CD14-positive monocyte (primary cell): ENCODE results near the gene ZC3H4. TPM values are rescaled to one million over a fixed set of nuclear protein-coding genes. Genes with fewer than 3 reads are reported as not detected.

Experiments used
- DNase-seq, 3 donors: peaks; one replicate each; pipeline ENCODE4 v3.0.0-alpha.2; 2011 to 2022
- H2AFZ ChIP-seq: 2 replicates; pipeline ENCODE4 v1.6.0; 2012; ENCODE audit warnings: mild to moderate bottlenecking, low read depth, low read length, inconsistent platforms; ENCODE audit not compliant: insufficient read depth, poor library complexity, severe bottlenecking
- H3K27ac ChIP-seq, 2 donors: 1 replicate in 1 of 2; 2 replicates in 1 of 2; pipeline ENCODE4 v1.5.1; 2012 to 2013; ENCODE audit warnings: low read length in 2 of 2, control low read depth in 1 of 2, inconsistent platforms in 1 of 2, low read depth in 1 of 2, mild to moderate bottlenecking in 1 of 2
- H3K27me3 ChIP-seq, 2 donors: one replicate each; pipeline versions ENCODE4 v1.6.0 to v1.6.1; 2011 to 2013; ENCODE audit warnings: low read length in 2 of 2; ENCODE audit not compliant: control insufficient read depth in 2 of 2, insufficient read depth in 2 of 2
- H3K36me3 ChIP-seq, 2 donors: replicated peaks in 1 of 2; 1 replicate in 1 of 2; 2 replicates in 1 of 2; pipeline versions ENCODE4 v1.5.1 to v1.6.1; 2012 to 2013; ENCODE audit warnings: low read length in 2 of 2, control low read depth in 1 of 2, inconsistent platforms in 1 of 2, mild to moderate bottlenecking in 1 of 2; ENCODE audit not compliant: insufficient read depth in 2 of 2, control insufficient read depth in 1 of 2
- H3K4me1 ChIP-seq, 2 donors: 1 replicate in 1 of 2; 2 replicates in 1 of 2; pipeline versions ENCODE4 v1.5.1 to v1.6.1; 2012 to 2013; ENCODE audit warnings: low read length in 2 of 2, control low read depth in 1 of 2, inconsistent platforms in 1 of 2, mild to moderate bottlenecking in 1 of 2, moderate library complexity in 1 of 2; ENCODE audit not compliant: insufficient read depth in 2 of 2, control insufficient read depth in 1 of 2
- H3K4me2 ChIP-seq: replicated peaks from 2 replicates; pipeline ENCODE3; 2012; ENCODE audit warnings: low read length, moderate library complexity, mild to moderate bottlenecking; ENCODE audit not compliant: poor library complexity, severe bottlenecking; ENCODE audit errors: extremely low read depth
- H3K4me3 ChIP-seq, 3 experiments: fragments of 200-600 bp in 1 of 3; sonication (generic) in 1 of 3; replicated peaks in 1 of 3; 1 replicate in 2 of 3; 2 replicates in 1 of 3; pipeline ENCODE4 v1.5.1; 2011 to 2013; ENCODE audit warnings: low read length in 3 of 3, mild to moderate bottlenecking in 3 of 3, control low read depth in 2 of 3, low read depth in 2 of 3, inconsistent platforms in 1 of 3, moderate library complexity in 1 of 3
- H3K79me2 ChIP-seq: 2 replicates; pipeline ENCODE4 v1.6.0; 2012; ENCODE audit warnings: mild to moderate bottlenecking, control low read depth, inconsistent platforms, low read length, moderate library complexity; ENCODE audit not compliant: insufficient read depth
- H3K9ac ChIP-seq: 2 replicates; pipeline ENCODE4 v1.6.0; 2017; ENCODE audit warnings: low read length, mild to moderate bottlenecking; ENCODE audit not compliant: insufficient read depth, poor library complexity, severe bottlenecking
- H3K9me3 ChIP-seq, 2 donors: replicated peaks in 1 of 2; 1 replicate in 1 of 2; 2 replicates in 1 of 2; pipeline versions ENCODE4 v1.5.1 to v1.6.1; 2012 to 2013; ENCODE audit warnings: low read length in 2 of 2, control low read depth in 1 of 2; ENCODE audit not compliant: control insufficient read depth in 1 of 2, insufficient read depth in 1 of 2
- H4K20me1 ChIP-seq: 2 replicates; pipeline ENCODE4 v1.6.0; 2012; ENCODE audit warnings: mild to moderate bottlenecking, low read length, control low read depth, moderate library complexity; ENCODE audit not compliant: insufficient read depth
- H3K27ac Mint-ChIP-seq, 7 donors: one replicate each; pipeline ENCODE4 v1.8.0; 2020; ENCODE audit warnings: mild to moderate bottlenecking in 7 of 7, mixed read lengths in 7 of 7, moderate library complexity in 6 of 7, inconsistent platforms in 2 of 7
- H3K27me3 Mint-ChIP-seq, 3 donors: one replicate each; pipeline ENCODE4 v1.8.0; 2021 to 2022; ENCODE audit warnings: low read depth in 3 of 3, mild to moderate bottlenecking in 3 of 3, mixed read lengths in 3 of 3, moderate library complexity in 3 of 3, inconsistent platforms in 1 of 3
- H3K36me3 Mint-ChIP-seq, 2 donors: one replicate each; pipeline ENCODE4 v1.8.0; 2020; ENCODE audit warnings: mixed read lengths in 2 of 2, inconsistent platforms in 1 of 2, mild to moderate bottlenecking in 1 of 2
- H3K4me1 Mint-ChIP-seq: one replicate; pipeline ENCODE4 v1.8.0; 2020; ENCODE audit warnings: mild to moderate bottlenecking, mixed read lengths
- H3K4me3 Mint-ChIP-seq, 2 donors: one replicate each; pipeline ENCODE4 v1.8.0; 2020; ENCODE audit warnings: mild to moderate bottlenecking in 2 of 2, mixed read lengths in 2 of 2, moderate library complexity in 1 of 2
- H3K9me3 Mint-ChIP-seq, 7 donors: one replicate each; pipeline ENCODE4 v1.8.0; 2020 to 2022; ENCODE audit warnings: mixed read lengths in 7 of 7, mild to moderate bottlenecking in 6 of 7, moderate library complexity in 6 of 7, inconsistent platforms in 2 of 7
- WGBS: methylation state at CpG from one replicate; pipeline ENCODE4 v1.1.5; 2013; ENCODE audit warnings: missing lambda C conversion rate; ENCODE audit not compliant: insufficient coverage; 5-methylcytosine and 5-hydroxymethylcytosine counted together
- intact Hi-C, 2 donors: fragments of 100-400 bp; cut with micrococcal nuclease; formaldehyde crosslinking; loops; one replicate each; pipeline versions ENCODE4 v1.15.0 to v1.15.1; 2023
- polyA plus RNA-seq, 3 donors: library from polyadenylated mRNA; depleted of rRNA in 1 of 3; unstranded in 2 of 3; stranded (reverse) in 1 of 3; fragments of 300-500 nt in 2 of 3; fragments of >200 nt in 1 of 3; fragmentation: Illumina TruSeq in 2 of 3; gene quantifications; 1 replicate in 2 of 3; 2 replicates in 1 of 3; pipeline ENCODE4 v1.2.3, GENCODE V29; 2012 to 2021
- TF ChIP-seq, protein P1 (sequence below): fragments of 200-600 bp; IDR thresholded peaks from one replicate; pipeline ENCODE4 v1.8.0; 2022; ENCODE audit warnings: antibody characterized with exemption, mild to moderate bottlenecking

Gene ZC3H4
- polyA plus RNA-seq, 3 donors, result 0.24 to 9.9 (median 0.60) TPM

DNA sequence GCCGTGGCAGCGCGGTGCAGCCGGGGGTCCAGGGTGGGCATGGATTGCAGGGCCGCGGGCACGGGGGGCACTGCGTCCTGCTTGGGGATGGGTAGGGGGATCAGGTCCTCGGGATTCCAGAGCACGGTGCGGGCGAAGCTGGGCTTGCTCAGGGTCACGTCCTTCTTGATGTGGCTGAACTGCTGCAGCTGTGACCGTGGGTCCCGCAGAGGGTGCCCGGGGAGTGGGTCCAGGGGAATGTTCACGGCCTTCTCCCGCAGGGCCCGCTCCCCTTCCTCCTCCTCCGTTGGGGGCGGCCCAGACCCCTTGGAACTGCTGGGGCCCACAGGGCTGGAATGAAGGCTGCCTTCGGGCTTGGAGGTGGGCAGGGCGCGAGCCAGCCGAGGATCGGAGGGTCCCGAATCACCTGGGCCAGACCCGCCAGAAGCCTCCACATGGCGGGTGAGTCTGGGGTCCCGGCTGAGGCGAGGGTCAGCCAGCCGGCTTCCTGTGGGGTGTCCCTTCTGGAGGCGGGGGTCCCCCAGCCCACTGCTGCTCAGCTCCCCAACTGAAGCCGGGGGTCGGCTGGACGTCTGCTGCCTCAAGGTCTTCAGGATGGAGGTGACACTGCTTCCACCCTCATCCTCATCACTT is 46.2 kb downstream of the ZC3H4 start:
- Histone ChIP-seq H4K20me1 (peaks cover 63% of the 10 kb centered on the region), H3K4me3 (no peak overlapping the region), H3K27ac (no peak overlapping the region), H2AFZ (no peak overlapping the region), H3K9me3 (no peaks in the 10 kb centered on the region), H3K36me3 (peaks cover 71 to 80% of the 10 kb centered on the region in 2 donors), H3K79me2 (peaks cover 5% of the 10 kb centered on the region), H3K4me1 (no peaks in the 10 kb centered on the region), H3K4me2 (no peak overlapping the region), H3K27me3 (no peaks in the 10 kb centered on the region), H3K9ac (no peak overlapping the region)
- Mint-ChIP-seq H3K4me3 (no peak overlapping the region), H3K4me1 (no peaks in the 10 kb centered on the region), H3K27ac (no peak overlapping the region), H3K9me3 (no peaks in the 10 kb centered on the region), H3K27me3 (peaks cover 0 to 2% (median 1%) of the 10 kb centered on the region in 3 donors), H3K36me3 (peaks cover 54 to 86% of the 10 kb centered on the region in 2 donors)
- intact Hi-C loops, result no loop called here
- TF ChIP-seq, protein P1, sequence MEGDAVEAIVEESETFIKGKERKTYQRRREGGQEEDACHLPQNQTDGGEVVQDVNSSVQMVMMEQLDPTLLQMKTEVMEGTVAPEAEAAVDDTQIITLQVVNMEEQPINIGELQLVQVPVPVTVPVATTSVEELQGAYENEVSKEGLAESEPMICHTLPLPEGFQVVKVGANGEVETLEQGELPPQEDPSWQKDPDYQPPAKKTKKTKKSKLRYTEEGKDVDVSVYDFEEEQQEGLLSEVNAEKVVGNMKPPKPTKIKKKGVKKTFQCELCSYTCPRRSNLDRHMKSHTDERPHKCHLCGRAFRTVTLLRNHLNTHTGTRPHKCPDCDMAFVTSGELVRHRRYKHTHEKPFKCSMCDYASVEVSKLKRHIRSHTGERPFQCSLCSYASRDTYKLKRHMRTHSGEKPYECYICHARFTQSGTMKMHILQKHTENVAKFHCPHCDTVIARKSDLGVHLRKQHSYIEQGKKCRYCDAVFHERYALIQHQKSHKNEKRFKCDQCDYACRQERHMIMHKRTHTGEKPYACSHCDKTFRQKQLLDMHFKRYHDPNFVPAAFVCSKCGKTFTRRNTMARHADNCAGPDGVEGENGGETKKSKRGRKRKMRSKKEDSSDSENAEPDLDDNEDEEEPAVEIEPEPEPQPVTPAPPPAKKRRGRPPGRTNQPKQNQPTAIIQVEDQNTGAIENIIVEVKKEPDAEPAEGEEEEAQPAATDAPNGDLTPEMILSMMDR, result no peak
- WGBS, result 97% methylated on average over 30 of the region's 36 CpGs
- no peak for DNase-seq

DNA sequence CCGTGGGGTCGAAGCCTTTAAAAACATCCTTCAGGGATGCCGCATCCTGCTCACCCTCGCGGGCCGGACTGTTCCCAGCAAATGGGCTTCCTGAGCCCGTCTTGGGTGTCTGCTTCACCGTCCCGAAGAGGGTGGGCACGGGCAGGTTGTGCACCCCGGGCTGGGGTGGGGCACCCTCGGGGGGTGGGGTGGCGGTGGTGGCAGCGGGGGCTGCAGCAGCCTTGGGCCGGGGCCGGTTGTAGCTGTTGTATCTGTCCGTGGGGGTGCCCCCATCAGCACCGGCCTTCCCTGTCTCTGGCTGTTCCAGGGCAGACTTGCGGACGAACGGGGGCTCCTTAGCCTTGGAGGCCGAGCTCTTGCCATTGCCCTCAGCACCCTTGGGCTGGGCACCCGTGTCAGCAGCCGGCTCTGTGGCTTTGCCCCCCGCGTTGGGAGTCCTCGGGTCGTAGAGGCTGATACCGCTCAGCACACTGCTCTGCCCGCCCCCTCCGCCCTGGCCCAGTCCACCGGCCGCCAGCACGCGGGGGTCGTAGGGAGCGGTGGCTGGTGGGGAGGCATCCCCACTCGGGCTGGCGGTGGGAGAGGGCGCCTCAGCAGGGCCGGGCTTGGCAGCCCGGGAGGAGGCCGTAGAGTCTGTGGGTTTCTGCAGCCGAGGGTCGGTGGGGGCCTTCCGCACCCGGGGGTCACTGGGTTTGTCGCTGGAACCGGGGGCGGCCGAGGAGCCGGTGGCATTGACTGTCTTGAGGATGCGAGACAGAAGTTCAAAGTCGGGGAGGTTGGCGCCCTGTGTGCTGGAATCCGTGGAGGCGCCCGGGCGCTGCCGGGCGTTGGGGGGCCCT is 47.0 kb downstream of the ZC3H4 start:
- H3K27me3 Mint-ChIP-seq, result peaks cover 0 to 2% (median 1%) of the 10 kb centered on the region in 3 donors
- H3K4me3 Mint-ChIP-seq, result no peak overlapping the region
- H3K4me1 Mint-ChIP-seq, result no peaks in the 10 kb centered on the region
- no peak overlapping the region for H3K9ac ChIP-seq
- no peaks in the 10 kb centered on the region for H3K27me3 ChIP-seq
- H3K79me2 ChIP-seq, result peaks cover 4% of the 10 kb centered on the region
- H4K20me1 ChIP-seq, result peaks cover 63% of the 10 kb centered on the region
- peaks cover 65 to 74% of the 10 kb centered on the region in 2 donors for H3K36me3 ChIP-seq
- no peak overlapping the region for H3K4me3 ChIP-seq
- TF ChIP-seq, protein P1, result no peak
- H2AFZ ChIP-seq, result no peak overlapping the region
- no peaks in the 10 kb centered on the region for H3K9me3 ChIP-seq
- H3K27ac Mint-ChIP-seq, result no peak overlapping the region
- no peak overlapping the region for H3K27ac ChIP-seq
- no peaks in the 10 kb centered on the region for H3K4me1 ChIP-seq
- DNase-seq, result no peak
- intact Hi-C loops, result no loop called here
- H3K36me3 Mint-ChIP-seq, result peaks cover 48 to 80% of the 10 kb centered on the region in 2 donors
- H3K4me2 ChIP-seq, result no peak overlapping the region
- no peaks in the 10 kb centered on the region for H3K9me3 Mint-ChIP-seq
- WGBS, result 96% methylated on average over 60 of the region's 61 CpGs
